ENCODE results near the gene ADGRE1.

The ADGRE1 gene

DNA sequence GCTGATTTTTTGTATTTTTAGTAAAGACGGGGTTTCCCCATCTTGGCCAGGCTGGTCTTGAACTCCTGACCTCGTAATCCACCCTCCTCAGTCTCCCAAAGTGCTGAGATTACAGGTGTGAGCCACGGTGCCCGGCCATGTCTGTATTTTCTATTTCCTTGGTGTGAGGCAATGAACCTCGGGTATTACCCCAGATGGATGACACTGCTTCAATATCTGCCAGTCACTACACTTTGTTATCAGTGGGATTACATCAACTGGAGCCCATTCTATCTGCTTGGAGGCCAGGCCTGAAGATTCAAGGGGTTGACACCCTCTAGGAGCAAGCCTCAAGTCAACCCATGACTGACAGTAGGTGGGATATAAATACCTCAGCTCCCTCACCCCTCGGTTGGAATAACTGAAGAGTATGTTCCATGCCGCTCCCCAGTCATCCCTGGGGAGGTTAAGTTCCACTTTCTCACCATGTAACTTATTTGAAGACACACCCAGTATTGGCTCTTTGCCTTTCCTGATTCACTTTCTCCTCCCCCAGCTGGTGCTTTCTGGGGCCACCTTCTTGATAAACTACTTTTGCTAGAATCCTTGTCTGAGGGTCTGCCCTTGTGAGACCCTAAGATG, 992 bp upstream of the ADGRE1 start:
- DNase-seq, result no peak

DNA sequence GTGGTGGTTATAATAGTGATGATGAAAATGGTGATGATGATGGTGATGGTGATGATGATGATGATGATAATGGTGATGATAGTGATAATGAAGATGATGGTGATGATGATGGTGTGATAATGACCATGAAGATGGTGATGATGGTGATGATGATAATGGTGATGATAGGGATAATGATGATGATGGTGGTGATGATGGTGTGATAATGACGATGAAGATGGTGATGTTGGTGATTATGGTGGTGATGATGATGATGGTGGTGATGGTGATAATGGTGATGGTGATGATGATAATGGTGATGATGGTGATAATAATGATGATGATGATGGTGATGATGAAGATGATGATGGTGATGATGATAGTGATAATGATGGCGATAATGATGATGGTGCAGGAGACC, 1.6 kb downstream of the ADGRE1 start:
- DNase-seq, result no peak

DNA sequence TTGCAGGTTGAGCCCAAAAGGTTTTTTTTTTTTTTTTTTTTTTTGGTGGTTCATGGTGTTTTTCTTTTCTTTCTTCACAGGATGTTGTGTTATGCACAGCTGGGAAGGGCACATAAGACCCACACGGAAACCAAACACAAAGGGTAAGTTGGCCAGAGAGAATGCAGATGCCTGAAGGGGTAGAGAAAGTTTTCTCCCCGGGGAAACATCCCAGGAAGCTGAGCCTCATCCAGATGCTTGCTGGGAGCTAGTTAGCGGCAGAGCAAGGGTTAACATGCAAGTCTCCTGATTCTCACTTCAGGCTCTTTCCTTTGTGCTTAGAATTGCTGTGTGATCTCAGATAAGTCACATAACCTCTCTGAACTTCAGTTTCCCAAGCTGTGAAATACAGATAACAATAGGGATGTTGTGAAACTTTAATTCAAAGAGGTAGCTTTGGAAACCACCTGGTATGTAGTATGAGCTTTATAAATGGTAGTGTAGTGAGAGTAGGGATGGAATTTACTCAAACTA, 3.1 kb downstream of the ADGRE1 start:
- no peak for DNase-seq

DNA sequence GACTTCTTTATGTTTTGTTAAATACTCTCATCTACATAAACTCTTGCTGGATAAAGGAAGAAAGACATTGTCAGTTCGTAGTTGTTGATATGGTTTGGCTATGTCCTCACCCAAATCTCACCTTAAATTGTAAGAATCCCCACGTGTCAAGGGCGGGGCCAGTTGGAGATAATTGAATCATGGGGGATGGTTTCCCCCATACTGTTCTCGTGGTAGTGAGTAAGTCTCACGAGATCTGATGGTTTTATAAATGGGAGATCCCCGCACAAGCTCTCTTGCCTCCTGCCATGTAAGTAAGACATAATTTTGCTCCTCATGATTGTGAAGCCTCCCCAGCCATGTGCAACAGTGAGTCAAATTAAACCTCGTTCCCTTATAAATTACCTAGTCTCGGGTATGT, 3.6 kb downstream of the ADGRE1 start:
- no peak for DNase-seq

DNA sequence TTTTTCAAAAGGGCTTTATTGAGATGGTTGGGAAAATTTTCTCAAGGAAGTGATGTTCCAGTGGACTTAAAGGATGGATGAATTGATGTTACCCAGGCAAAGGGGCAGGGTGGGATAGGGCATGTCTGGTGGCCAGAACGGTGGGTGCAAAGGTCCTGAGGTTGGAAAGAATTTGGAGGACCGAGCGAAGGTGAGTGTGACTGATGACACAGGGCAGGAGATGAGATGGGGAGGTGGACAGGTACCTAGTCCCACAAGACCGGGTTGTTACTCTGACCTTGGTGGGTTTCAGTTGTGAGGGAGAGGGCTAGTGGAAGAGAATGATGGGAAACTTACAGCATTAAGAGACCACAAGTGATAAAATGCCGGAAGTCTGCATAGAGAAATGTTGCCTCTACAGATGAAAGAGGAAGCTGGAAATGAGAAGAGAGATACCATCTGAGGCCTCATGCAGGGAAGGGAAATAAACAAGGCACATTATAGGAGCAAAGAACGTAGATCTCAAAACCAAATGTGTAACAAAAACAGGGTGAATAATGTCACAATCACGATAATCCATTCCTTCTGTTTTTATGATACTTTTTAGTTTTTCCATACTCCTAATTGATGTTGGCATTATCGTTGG, 4.5 kb downstream of the ADGRE1 start:
- DNase-seq, result no peak

DNA sequence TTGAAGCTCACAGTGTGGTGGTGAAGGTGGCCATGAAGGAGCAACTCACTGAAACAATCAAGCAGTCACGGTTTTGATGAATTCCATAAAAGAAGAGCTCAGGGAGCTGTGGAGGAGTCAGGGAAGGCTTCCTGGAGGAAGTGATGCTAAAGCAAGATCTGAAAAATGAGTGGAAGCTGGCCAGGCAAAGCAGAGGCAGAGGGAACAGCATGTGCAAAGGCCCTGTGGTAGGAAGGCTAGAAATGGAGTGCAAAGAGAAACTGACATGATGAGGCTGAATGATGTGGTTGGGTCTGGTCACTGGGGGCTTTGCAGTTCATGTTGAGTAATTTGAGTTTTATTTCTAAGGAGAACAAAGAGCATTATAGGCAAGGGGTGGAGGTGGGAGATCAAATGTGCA, 6.9 kb downstream of the ADGRE1 start:
- DNase-seq, result no peak

DNA sequence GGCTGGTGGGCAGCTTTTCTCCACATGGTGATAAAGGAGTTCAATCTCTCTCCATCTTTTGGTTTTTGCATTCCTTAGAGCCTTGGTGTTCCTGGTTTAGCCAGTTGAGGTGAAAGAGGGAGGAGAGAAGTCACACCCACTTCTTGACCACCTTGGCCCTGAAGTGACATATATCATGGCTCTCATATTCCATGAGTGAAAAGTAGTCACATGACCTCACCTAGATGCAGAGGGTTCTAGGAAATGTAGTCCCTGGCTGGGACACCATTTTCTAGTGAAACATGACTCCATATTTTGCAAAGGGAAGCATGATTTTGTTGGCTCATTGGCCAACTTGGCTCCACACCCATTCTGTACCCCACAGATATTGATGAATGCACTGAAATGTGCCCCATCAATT, 16.1 kb downstream of the ADGRE1 start:
- DNase-seq, result no peak

DNA sequence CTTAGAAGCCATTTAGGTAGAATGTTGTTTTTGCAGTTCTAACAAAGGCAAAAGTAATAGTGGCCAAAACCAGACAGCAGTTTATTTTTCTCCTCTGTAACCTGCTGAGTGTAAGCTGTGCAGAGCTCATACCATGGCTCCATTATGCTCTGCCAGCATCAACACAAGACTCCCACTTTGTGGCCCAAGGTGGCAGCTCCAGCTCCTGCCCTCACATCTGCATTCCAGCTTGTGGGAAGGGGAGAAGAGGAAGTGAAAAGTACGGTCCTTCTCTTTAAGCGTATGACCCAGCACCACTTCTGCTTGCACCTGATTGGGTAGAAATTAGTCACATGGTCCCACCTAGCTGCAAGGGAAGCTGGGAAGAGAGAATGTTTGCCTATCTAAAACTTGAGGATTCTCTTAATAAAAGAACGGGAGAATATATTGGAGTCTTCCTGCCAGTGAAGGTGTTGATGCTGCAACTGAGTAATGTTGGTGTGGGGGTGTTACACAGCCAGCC, 19.2 kb downstream of the ADGRE1 start:
- no peak for DNase-seq

DNA sequence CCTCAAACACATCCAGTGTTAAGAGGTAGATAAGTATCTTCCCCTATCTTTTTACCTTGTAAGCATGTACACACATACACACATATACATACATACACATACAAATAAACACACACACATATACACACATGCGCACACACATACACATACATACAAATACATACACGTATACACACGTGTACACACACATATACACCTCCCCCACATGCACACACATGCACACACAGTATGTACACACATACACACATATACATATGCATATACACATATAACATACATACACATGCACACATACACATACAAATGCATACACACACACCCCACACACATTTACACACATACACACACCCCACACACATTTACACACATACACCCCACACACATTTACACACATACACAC, 24.1 kb downstream of the ADGRE1 start:
- no peak for DNase-seq

DNA sequence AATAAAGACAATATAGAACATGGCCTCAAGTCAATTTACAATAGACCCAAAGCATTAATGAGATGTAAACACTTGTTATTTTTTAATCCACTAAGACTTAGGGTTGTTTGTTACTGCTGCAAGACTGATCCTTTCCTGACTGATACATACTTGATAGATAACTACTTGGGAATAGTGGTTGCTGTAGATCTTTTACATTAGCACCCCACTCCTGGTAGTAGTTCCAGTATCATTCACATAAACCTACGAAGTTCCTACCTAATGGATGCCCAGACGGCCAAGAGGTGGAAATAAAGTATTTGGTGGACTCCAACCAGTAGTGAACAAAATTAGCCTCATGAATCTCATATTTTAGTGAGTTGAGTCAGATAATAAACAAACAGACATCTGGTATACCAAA, 26.9 kb downstream of the ADGRE1 start:
- DNase-seq, result no peak

DNA sequence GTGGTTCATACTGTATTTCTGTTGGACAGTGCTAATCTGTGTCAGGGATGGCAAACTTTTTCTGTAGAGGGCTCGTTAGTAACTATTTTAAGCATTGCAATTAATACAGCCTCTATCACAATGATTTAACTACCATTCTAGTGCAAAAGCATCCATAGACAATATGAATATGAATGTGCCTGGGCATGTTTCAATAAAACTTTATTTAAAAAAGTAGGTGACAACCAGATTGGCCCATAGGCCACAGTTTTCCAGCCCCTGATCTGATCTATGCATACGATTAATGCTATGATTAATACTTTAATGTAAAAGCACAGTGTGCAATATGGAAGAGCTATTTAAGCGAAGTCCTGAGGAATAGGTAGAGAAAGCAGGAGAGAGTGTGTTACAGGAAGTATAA, 29.6 kb downstream of the ADGRE1 start:
- no peak for DNase-seq

DNA sequence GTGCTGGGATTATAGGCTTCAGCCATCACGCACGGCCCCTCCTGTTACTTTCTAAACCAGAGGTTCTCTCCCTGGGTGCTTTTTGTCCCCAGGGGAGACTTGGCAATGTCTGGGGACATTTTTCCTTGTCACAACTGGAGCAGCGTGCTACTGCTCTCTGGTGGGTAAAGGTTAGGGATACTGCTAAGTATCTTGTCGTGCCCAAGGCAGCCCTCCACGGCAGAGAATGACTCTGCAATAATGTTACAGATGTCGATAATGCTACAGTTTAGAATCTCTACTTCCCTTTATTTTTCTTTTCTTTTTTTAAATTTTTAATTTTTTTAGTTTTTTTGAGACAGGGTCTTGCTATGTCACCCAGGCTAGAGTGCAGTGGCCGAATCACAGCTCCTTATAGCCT, 38.0 kb downstream of the ADGRE1 start:
- no peak for DNase-seq

DNA sequence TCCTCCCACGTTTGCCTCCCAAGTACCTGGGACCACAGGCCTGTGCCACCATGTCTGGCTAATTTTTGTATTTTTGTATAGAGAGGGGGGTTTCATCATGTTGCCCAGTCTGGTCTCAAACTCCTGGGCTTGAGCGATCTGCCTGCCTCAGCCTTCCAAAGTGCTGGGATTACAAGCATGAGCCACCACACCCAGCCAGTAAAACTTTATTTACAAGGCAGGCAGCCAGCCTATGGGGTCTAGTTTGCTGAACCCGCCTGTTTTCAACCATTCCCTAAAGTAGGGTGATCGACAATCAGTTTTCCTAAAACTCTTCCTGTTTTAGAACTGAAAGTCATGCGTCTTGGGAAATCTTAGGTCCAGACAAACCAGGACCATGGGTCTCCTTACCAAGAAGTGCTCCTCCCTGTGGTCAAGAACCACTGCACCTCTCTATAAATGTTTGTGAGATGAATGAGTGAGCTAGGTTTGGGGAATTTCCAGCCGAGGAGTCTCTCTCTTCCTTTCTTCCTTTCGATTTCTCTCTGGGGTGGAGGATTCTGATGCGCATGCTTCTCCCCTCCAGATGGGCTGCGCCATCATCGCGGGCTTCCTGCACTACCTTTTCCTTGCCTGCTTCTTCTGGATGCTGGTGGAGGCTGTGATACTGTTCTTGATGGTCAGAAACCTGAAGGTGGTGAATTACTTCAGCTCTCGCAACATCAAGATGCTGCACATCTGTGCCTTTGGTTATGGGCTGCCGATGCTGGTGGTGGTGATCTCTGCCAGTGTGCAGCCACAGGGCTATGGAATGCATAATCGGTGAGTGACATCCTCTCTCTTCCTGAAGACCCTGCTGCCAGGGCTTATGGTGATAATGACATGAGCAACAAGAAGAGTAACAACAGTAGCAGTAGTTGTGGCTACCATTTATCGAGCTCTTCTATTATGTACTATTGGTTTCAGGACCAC, 38.7 kb downstream of the ADGRE1 start:
- no peak for DNase-seq

DNA sequence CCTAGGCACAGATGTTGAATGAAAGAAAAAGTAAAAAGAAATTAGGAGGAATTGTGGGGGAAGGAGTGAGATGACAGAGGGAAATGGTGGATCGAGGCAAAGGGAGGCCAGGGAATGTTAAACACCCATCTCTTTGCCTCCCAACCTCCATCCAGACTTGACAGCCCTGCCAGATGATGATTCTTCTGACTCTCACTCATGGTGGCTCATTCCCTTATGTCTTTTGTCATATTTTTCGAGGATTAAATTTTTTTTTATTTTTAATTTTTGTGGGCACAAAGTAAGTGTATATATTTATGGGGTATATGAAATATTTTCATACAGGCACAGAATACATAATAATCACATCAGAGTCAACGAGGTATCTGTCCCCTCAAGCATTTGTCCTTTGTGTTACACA, 42.8 kb downstream of the ADGRE1 start:
- no peak for DNase-seq

DNA sequence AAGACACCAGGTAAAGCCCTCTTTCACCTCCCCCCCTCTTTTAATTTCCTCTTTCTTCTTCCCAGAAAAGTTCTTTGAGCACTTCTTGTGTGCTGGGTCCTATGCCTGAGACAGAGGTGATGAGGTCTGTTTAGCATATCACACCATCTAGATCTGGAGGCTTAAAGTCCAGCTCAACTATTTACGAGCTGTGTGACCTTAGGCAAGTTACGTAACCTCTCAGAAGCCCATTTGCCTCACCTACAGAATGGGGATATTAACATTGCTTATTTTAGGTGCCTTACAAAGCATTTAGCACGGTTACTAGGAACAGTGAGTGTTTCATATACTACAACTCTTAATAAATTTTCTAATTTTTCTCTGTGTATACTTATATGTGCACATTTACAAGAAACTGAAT, 47.7 kb downstream of the ADGRE1 start:
- no peak for DNase-seq

DNA sequence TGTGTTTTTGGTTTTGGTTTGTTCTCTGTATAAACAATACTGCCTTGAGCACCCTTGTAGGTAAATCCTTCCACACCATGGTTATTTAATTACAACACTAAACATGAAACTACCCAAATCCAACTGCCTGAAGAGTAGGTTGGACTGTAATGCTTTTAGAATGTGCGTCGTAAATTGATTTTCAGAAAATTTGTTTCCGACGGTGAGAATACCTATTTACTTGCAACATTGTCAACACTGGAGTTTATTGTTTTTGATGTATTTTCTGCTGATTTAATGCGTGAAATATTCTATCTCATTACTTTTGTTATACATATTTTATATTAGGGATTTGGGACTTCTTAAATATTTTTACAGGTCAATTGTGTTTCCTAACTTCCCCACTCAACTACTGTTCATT, 48.2 kb downstream of the ADGRE1 start:
- DNase-seq, result no peak

DNA sequence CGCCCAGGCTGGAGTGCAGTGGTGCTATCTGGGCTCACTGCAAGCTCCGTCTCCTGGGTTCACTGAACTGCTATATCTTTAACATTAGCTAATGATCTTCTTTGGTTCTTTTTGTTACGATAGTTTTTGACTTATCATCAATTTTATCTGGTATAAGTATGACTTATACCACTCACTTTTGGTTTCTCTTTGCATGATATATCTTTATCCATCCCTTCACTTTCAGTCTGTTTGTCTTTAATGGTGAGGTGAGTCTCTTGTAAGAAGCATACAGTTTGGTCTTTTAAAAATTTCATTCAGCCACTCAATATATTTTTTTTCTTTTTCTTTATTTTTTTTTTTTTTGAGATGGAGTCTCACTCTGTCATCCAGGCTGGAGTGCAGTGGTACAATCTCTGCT, 58.4 kb downstream of the ADGRE1 start:
- DNase-seq, result no peak

DNA sequence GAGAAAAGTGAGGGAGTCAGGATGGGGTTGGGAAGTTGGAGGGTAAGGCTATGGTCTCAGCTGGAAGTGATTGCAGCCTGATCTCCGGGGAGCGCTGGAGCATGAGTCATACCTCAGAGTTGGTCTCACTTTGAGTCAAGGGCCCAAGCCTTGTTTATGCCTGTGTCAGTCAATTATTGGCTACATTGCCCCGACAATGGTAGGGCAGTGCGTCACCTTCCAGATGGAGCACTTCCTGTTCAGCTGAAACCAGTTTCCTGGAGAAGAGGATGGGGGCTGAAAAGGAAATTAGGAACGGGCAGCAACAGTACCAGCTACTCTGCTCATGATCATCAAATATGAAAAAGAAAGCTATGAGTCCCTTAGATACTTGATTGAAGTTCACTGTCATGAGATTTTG, 60.4 kb downstream of the ADGRE1 start:
- peak; percentile 12 for DNase-seq

DNA sequence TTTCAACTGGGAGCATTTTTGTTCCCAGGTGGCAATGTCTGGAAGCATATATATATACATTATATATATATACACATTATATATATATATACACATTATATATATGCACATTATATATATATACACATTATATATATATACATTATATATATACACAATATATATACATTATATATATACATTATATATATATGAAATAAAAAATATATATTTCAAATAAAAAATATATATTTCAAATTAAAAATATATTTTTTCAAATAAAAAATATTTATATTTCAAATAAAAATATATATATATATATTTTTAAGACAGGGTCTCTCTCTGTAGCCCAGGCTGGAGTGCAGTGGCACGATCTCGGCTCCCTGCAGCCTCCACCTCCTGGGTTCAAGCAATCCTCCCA, 61.5 kb downstream of the ADGRE1 start:
- DNase-seq, result no peak

DNA sequence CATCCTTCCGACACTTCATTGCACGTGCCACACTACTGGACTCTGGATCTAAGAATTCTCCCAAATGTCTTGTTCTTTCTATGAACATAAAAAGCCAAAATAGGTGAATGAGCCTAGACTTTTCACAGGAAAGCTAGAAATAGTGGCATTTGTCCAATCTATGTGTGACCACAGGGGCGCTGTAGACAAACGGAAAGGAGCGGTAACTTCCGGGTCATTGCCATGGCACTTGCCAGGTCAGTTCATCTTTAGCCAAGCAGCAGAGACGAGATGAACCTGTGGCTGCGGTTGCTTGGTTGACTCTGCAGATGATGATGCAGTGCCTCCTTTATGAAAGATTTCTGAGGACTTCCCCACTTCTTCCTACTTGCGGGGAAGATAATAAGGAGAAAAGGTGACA, 65.6 kb downstream of the ADGRE1 start:
- DNase-seq, result no peak

DNA sequence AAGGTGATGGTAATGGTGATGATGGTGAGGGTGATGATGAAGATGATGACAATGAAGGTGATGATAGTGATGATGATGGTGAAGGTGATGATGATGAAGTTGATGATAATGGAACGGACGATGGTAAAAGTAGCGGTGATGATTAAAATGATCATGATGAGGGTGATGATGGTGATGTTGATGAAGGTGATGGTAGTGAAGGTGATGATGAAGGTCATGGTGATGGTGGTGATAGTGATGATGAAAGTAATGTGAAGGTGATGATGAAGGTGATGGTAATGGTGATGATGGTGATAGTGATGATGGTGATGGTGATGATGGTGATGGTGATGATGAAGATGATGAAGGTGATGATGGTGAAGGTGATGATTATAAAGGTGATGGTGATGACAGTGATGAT, 67.7 kb downstream of the ADGRE1 start:
- DNase-seq, result no peak

DNA sequence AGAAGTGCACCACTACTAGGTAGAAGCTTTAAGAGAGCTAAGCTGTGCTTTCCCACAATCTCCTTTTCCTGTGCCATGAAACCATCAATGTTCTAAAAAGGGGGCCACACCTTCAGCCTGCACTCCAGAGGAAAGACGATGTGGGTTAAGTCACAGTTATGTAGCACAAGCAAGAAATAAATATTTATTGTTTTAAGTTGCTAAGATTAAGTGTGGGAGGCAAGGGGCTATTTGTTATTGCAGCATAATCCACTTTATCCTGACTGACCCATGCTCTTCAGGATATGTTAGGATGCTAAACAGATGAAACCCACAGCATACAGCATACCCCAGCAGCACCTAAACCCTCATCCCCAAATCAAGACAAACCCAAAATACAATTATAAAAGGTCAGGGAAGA, 69.2 kb downstream of the ADGRE1 start:
- DNase-seq, result no peak

DNA sequence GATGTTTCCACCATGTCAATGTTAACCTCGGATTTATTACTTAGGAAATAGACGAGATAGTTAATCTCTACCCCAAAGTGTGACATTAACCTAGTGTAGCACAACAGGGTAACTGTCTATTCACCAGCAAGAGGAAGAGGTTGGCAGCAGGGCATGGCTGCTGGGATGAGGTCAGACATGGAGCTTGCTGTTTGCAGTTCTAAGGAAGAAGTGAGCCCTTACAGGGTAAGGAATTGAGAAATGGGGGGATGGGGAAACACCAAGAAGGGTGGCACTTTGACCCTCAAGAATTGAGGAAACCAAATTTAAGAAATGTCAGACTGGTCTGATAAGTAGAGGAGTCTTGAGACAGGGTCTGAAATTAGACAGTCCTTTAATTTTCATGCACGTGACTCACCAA, 71.4 kb downstream of the ADGRE1 start:
- DNase-seq, result no peak
